NCI-H774 (cell line): ENCODE data around the gene TGIF1.
"Not testable (repeated sequence)": the region's sequence is repeated elsewhere in the genome, so short reads cannot be mapped to it uniquely, and the experiment has no call there.

Experiments used
- DNase-seq: peaks from one replicate; lab custom pipeline; 2025; lab: John Stamatoyannopoulos, UW

The TGIF1 gene

DNA sequence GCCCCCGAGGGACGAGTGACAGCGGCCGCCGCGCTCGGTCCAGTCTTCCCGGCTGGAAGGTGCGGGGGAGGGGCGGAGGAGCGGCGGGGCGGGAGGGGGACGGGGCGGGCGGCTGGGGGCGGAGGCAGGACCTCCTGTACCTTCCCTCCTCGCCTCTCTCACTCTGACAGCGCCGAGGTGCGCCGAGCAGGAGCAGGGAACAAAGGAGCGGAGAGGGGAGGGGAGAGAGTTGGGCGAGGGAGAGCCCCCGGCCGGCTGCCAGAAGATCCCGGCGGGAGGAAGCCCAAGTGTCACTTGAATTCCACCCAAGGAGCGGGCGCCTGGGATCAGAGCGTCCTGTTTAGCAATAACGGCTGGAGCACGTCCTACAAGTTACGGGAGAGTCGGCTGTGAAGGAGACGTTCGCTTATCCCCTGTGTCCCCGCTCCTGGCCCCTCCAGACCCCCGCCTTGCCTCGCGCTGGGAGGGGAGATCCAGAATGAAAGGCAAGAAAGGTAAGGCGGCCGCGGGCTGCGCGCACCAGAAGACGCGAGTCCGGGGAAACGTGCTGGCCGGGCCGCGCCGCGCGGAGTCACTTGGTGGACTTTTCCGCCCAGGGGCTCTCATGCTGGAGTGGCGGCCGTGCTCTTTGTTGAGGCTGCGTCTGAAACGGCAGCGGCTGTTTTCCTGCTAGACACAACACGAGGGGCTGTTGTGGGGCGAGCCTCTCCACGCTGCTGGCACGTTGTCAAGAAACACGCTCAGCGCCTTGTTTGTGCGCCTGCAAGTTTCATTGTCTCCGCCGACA, at the start of gene TGIF1:
TSS of gene TGIF1 (plus strand) at position 161 of the 787 bp plus-strand sequence. CDS start at position 479, 318 bp downstream.
- DNase-seq, result no peak

DNA sequence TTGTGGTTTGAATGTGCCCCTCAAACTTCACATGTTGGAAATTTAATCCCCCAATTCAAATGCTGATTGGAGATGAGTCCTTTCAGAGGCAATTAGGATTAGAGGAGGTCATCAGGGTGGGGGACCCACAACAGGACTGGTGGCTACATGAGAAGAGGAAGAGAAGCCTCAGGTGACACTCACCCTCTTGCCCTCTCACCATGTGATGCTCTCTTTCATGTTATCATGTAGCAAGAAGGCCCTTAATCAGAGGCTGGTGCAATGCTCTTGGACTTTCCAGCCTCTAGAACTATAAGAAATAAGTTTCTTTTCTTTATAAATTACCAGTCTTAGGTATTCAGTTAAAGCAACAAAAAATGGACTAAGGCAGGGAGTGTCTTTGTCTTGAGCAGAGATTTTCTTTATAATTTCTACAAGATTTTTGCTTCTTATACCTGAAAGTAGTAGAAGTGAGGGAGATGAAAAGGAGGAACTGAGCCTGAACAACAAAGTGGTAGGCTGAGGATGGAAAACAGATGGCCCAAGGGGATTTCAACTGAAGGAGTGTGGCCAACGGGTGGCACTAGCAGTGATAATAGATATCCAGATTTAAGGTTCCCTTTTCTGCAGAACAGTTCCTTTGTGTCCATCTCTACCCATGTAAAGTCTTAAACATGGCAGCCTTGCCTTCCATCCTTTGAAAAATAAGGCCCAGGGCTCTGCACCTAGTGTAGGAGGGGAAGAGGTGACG, 49.2 kb upstream of the TGIF1 start:
- DNase-seq, result no peak

DNA sequence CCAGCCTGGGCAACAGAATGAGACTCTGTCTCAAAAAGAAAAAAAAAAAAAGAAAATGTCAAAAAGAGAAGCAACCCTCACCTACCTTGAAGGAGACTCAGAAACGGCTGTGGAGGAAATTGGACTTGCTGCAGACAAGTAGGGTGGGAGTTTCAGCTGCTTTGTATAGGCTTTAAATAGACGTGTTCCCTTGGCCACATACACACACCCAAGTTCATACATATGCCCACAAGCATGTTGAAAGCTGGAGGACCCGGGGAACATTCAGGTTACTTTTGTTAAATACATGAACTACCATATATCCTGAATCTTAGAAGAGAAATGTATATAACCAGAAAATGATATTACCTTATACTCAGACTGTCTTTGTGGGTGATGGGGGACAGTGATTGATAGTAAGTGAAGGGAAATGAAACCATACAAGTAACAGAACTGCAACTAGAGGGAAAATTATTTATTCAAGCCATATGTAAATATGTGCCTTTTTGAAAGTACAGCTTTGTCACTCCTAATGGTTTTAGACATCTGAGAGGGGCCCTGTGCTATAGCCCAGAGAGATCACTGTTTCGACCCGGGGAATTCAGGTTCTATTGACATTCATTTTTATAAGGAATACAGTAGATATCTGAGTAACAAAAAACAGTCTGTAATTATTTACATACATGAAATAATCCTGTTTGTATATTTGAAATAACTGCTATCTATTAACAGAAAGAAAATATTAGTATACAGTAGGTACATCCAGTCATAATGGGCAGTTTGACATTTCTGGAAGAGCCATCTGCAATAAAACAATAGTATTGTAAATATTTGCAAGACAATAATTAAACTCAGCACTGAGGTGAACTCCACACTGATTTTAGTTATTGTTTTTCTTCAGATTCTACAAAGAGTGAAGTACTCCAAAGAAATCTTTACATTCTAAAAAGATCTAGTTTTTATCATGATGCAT, 48.0 kb upstream of the TGIF1 start:
- DNase-seq, result no peak

DNA sequence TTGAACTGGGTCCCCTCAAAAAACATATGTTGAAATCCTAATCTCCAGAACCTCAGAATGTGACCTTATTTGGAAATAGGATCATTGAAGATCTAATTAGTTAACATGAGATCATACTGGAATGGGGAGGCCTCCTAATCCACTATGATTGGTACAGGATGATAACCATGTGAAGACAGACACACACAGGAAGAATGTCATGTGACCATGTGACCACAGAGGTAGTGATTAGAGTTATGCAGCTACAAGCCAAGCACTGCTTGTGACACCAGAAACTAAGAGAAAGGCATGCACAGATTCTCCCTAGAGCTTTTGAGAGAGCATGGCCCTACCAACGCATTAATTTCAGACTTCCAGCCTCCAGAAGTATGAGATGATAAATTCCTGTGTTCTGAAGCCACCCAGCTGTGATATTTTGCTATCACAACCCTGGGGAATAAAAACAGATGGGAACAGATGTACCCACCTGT, 47.0 kb upstream of the TGIF1 start:
- no peak for DNase-seq

DNA sequence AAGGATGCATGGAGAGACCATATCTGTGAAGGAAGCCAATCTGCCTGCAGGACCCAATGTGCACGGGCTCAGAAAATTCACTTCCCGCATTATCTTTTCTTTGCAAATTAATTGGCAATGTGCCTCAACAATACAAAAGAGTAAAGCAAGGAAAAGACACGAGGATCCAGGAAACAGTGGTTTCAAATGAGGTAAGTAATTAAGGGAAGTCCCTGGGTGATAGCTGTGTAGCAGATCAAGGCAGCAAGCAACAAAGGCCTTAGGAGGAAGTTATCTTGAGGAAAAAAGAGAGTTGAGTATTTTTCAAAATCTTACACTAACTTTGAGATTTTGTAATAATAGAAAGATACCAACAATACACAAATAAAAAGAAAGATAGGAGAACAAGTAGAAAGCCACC, 44.3 kb upstream of the TGIF1 start:
- DNase-seq, result no peak

GRCh38 chr18:3408107-3408506, 41.9 kb upstream of the TGIF1 start:
- DNase-seq, result no peak

- no peak for DNase-seq
Measured at GRCh38 chr18:3409811-3410210, 40.2 kb upstream of the TGIF1 start.

GRCh38 chr18:3410273-3410672, 39.7 kb upstream of the TGIF1 start:
- no peak for DNase-seq

GRCh38 chr18:3410876-3411275, 39.1 kb upstream of the TGIF1 start:
- DNase-seq, result not testable (repeated sequence)

- DNase-seq, result no peak
Measured at GRCh38 chr18:3411327-3411726, 38.6 kb upstream of the TGIF1 start.

GRCh38 chr18:3411854-3412268, 38.1 kb upstream of the TGIF1 start:
- no peak for DNase-seq

DNA sequence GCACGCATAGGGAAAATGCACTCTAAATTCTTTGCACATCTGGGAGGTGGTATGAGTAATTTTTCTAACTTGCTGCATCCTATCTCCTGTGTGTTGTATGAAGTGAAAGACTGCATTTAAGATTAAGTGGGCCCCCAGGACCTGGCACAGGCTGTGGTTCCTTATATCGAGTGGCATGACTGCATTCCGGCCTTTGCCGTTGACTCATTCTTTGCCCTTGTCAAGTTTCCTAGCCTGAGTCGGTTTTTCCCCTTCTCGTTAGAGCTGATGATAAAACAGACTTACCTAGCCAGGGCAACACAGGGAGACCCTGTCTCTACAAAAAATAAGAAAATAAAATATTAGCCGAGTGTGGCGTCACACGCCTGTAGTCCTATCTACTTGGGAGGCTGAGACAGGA, 37.4 kb upstream of the TGIF1 start:
- DNase-seq, result not testable (repeated sequence)

DNA sequence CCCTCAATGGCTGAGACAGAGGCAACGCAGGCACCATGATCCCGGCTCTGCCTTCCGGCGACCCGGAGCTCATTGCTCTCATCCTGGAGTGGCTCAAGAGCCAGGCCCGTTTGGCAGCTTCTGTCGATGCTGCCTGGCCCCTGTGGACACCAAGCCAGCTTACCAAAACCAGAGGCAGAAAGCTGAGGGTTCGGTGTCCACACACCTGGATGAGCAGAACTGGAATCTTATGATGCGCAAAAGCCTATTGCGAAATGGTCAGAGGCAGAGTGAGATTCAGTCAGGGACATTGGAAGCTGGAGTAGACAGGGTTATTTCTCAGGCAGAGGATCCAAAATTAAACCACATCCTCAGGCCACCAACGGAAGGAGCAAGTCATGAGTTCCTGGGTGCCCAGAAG, 34.9 kb upstream of the TGIF1 start:
- DNase-seq, result no peak

GRCh38 chr18:3418083-3418482, 31.9 kb upstream of the TGIF1 start:
- DNase-seq, result no peak

GRCh38 chr18:3420919-3421279, 29.1 kb upstream of the TGIF1 start:
- no peak for DNase-seq

DNA sequence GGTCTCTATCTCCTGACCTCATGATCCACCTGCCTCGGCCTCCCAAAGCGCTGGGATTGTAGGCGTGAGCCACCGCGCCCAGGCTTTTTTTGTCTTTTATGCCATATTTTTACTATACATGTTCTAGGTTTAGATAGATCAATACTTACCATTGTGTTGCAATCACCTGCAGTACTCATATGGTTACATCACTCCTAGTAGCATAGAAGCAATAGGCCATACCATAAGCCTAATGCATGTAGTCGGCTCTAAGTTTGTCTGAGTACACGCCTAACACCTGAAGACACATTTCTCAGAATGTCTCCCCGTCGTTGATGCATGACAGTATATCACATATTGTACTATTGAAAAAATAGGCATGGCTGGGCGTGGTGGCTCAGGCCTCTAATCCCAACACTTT, 27.1 kb upstream of the TGIF1 start:
- DNase-seq, result no peak

- no peak for DNase-seq
Measured at GRCh38 chr18:3424280-3424890, 25.6 kb upstream of the TGIF1 start.

- no peak for DNase-seq
Measured at GRCh38 chr18:3425030-3425429, 24.9 kb upstream of the TGIF1 start.

GRCh38 chr18:3425446-3425845, 24.5 kb upstream of the TGIF1 start:
- DNase-seq, result no peak

DNA sequence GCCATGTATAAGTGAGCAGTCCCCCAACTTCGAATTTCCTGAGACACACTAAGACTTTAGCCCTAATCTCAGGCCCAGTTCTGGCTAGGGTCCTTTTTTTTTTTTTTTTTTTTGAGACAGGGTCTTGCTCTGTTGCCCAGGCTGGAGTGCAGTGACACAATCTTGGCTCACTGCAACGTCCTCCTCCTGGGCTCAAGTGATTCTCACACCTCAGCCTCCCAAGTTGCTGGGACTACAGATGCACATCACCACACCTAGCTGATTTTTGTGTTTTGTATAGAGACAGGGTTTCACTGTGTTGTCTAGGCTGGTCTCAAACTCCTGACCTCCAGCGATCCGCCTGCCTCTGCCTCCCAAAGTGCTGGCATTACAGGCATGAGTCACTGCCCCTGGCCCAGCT, 23.9 kb upstream of the TGIF1 start:
- DNase-seq, result no peak

DNA sequence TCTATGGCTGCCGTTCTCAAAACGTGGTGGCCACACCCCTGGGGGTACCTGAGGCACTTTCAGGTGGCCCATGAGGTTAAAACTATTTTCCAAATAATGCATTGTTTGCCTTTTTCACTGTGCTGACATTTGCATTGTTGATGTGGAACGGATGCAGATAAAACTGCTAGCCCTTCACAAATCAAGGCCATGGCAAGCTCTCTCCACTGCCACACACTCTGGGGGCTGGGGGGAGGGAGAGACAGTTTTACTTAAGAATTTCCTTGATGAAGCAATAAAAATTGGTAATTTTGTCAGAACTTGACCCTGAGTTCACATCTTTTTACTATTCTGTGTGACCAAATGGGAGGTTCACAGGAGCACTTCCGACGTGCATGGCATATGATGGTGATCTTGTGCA, 22.0 kb upstream of the TGIF1 start:
- no peak for DNase-seq

- no peak for DNase-seq
Measured at GRCh38 chr18:3429121-3429520, 20.9 kb upstream of the TGIF1 start.
